Measurements from ENCODE around the gene SEC22C. TPM values are rescaled to one million over a fixed set of nuclear protein-coding genes. Genes with fewer than 3 reads are reported as not detected.

Gene SEC22C
- total RNA-seq, 1 experiment from 2014 or later, result 38.1 TPM

GRCh38 chr3:42513521-42513920 is 68.2 kb downstream of the SEC22C start:
- Histone ChIP-seq H4K20me1 (ENCODE audit: insufficient read depth) (no peaks in the 10 kb centered on the region), H3K36me3 (ENCODE audit: low read depth) (no peaks in the 10 kb centered on the region), H3K27ac (no peak overlapping the region), H3K4me1 (replicated peaks; ENCODE audit: insufficient read depth) (no peaks in the 10 kb centered on the region), H3K4me2 (no peak overlapping the region), H3K9me2 (ENCODE audit: insufficient read depth) (no peaks in the 10 kb centered on the region), H2AFZ (no peak overlapping the region), H3K27me3 (ENCODE audit: insufficient read depth, low read depth) (no peaks in the 10 kb centered on the region), H3K9me3 (ENCODE audit: insufficient read depth, low read depth) (no peaks in the 10 kb centered on the region), H3K79me2 (ENCODE audit: low read depth) (no peaks in the 10 kb centered on the region), H3F3A (ENCODE audit: insufficient read depth, low read depth) (no peaks in the 10 kb centered on the region), H3K4me3 (no peak overlapping the region)
- no TSS peak for BruUV-seq (replicated peaks)
- POLR2A ChIA-PET (ENCODE audit: unreplicated experiment), result interaction anchor here (0.7 kb wide), 1 partner anchor 806 kb away, joined by 4 read pairs; no protein-coding TSS in a partner anchor
- intact Hi-C loops (cut with micrococcal nuclease; ENCODE audit: unreplicated experiment), result no loop called here
- CTCF ChIA-PET, result no interaction called here
- TF ChIP-seq CTCF (conservative IDR thresholded peaks at IDR 0.05) (no peak), EZH2 (IDR thresholded peaks at IDR 0.05; ENCODE audit: low read depth) (no peak)
- DNase-seq, result no peak

GRCh38 chr3:42513121-42513520 is 68.6 kb downstream of the SEC22C start:
- intact Hi-C loops (cut with micrococcal nuclease; ENCODE audit: unreplicated experiment), result no loop called here
- no peak overlapping the region for H2AFZ ChIP-seq
- H3K4me2 ChIP-seq, result no peak overlapping the region
- H3K27ac ChIP-seq, result no peak overlapping the region
- BruUV-seq (replicated peaks), result no TSS peak
- no peaks in the 10 kb centered on the region for H3F3A ChIP-seq (ENCODE audit: insufficient read depth, low read depth)
- H3K79me2 ChIP-seq (ENCODE audit: low read depth), result no peaks in the 10 kb centered on the region
- ChIA-PET POLR2A (ENCODE audit: unreplicated experiment) (no interaction called here), CTCF (no interaction called here)
- TF ChIP-seq EZH2 (IDR thresholded peaks at IDR 0.05; ENCODE audit: low read depth) (no peak), CTCF (conservative IDR thresholded peaks at IDR 0.05) (no peak)
- H3K4me1 ChIP-seq (replicated peaks; ENCODE audit: insufficient read depth), result peaks cover 2% of the 10 kb centered on the region
- no peak overlapping the region for H3K4me3 ChIP-seq
- H4K20me1 ChIP-seq (ENCODE audit: insufficient read depth), result no peaks in the 10 kb centered on the region
- DNase-seq, result no peak
- no peaks in the 10 kb centered on the region for H3K27me3 ChIP-seq (ENCODE audit: insufficient read depth, low read depth)
- H3K9me3 ChIP-seq (ENCODE audit: insufficient read depth, low read depth), result no peaks in the 10 kb centered on the region
- no peaks in the 10 kb centered on the region for H3K36me3 ChIP-seq (ENCODE audit: low read depth)
- no peaks in the 10 kb centered on the region for H3K9me2 ChIP-seq (ENCODE audit: insufficient read depth)

- Histone ChIP-seq H3F3A (ENCODE audit: insufficient read depth, low read depth) (peaks cover 10% of the 10 kb centered on the region), H3K4me3 (no peak overlapping the region), H3K4me2 (no peak overlapping the region), H3K36me3 (ENCODE audit: low read depth) (no peaks in the 10 kb centered on the region), H3K27me3 (ENCODE audit: insufficient read depth, low read depth) (no peaks in the 10 kb centered on the region), H3K4me1 (replicated peaks; ENCODE audit: insufficient read depth) (peaks cover 16% of the 10 kb centered on the region), H3K27ac (no peak overlapping the region), H2AFZ (no peak overlapping the region), H4K20me1 (ENCODE audit: insufficient read depth) (no peaks in the 10 kb centered on the region), H3K9me2 (ENCODE audit: insufficient read depth) (no peaks in the 10 kb centered on the region), H3K9me3 (ENCODE audit: insufficient read depth, low read depth) (no peaks in the 10 kb centered on the region), H3K79me2 (ENCODE audit: low read depth) (no peaks in the 10 kb centered on the region)
- intact Hi-C loops (cut with micrococcal nuclease; ENCODE audit: unreplicated experiment), result no loop called here
- no peak for TF ChIP-seq CTCF (conservative IDR thresholded peaks at IDR 0.05)
- TF ChIP-seq EZH2 (IDR thresholded peaks at IDR 0.05; ENCODE audit: low read depth), result no peak
- ChIA-PET POLR2A (ENCODE audit: unreplicated experiment) (no interaction called here), CTCF (no interaction called here)
- no TSS peak for BruUV-seq (replicated peaks)
- DNase-seq, result no peak
These were observed 70.0 kb downstream of the SEC22C start for GRCh38 chr3:42511736-42512135.
